ENCODE results near the gene FAM149A. TPM values are rescaled to one million over a fixed set of nuclear protein-coding genes. Genes with fewer than 3 reads are reported as not detected.

FAM149A gene
- 1.3 and 2.4 TPM in 2 replicates for total RNA-seq

DNA sequence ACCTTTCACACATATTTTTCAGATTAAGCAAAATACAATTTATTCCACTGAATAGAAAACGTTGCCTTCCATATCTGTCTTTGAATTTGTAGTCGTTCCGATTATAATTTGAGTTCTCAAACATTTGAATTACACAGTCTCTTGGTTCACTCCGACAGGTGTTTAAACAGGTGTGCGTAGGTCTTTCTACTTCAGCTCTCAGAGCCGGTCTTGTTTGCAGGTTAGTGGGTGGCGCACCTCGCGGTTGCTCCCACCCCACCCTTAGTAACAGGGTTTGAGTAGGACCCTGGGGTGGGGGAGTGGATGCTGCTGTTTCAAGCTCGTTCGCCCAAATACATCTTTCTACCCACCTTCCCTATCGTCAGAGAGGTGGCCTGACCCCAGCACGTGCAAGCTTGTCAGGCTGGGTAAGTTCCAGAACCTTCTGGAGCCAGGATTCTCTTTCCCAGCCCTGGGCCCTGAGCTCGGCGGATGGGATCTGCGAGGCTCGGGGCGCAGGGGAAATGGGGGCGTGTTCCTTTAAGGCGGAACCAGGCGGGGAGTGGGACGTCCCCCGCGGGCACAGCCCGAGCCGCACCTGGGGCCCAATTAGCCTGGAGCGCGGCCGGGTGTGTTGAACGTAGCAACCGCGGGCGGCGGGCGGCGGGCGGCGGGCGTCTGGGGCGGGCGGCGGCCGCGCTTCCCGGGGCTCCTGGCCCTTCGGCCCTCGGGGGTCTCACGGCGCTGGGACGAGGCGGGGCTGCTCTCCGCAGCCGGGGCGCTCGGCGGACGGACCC, at the start of gene FAM149A:
FAM149A (plus strand) TSS at position 591 of the 776 bp plus-strand sequence.

DNA sequence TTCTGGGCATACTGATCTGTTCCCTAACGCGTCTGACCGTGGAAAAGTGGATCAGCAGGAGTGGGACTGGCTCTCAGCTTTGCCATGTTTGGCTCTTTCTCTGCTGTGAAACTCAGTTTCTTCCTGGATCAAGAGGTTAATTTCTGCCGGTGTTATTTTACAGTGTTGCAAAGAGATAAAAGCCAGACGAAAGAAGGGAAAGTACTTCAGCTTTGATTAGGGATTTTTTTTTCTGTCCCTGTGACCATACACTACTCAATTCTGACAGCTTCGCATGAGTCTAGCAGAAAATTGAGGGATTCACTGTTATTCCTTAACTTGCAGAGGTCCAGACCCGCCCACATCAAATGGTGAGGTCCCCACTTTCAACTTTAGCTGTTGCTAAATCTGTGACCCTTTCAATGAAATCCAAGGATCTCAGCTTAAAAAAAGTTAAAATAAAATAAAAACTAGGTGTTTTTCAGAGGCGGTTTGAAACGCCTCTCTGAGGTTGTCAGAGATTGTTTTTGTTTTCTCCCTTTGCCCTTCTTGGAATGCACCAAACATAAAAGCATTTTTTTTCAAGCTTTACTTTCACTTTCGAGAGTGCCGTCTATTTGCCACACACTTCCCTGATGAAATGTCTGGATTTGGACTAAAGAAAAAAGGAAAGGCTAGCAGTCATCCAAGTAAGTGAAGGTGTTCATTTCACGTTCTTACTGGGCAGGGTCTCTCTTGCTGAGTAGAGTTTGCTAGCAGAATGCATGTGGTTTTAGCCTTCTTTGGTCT, 35.7 kb upstream of the FAM149A start, which contains the start of gene TLR3:
TLR3 (plus strand) TSS at position 576 of the 768 bp plus-strand sequence. CDS start 7,464 bp downstream, outside the sequence.

DNA sequence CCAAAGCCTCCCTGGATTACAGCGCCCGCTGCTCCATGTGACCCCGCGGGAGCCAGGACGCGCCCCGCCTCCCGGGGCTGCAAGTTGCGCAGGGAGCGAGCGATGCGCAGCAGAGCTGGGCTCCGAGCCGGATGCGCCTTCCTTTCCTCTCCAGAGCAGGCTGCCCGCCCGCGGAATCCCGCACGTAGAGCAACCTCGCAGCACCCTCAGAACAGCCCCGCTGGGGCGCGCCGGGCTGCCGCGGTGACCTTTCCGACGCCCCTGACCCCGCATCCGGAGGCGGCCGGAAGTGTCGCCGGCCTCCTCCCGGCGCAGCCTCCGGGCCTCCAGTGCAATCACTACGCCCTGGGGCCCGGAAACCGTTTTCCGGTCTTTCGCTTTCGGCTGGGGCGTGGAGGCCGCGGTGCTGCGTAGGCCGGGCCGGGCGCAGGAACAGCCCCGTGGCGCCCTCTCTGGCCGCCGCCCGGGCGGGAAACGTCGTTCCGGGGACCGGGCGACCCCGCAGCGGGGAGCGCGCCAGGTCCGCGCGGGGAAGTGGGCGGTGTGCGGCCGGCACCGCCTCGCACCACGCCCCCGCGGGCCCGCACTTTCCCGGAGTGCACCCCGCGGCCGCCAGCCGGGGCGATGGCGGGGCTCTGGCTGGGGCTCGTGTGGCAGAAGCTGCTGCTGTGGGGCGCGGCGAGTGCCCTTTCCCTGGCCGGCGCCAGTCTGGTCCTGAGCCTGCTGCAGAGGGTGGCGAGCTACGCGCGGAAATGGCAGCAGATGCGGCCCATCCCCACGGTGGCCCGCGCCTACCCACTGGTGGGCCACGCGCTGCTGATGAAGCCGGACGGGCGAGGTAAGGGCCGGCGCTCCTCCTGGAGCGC, 86.9 kb downstream of the FAM149A start, which contains the start of gene CYP4V2:
CYP4V2 (plus strand) TSS at position 368 of the 866 bp plus-strand sequence; CDS start at position 625, 257 bp downstream.

Other genes with a start within 250 kb of the FAM149A start
- 2.4 and 3.3 TPM in 2 replicates for gene TLR3, start 35.5 kb upstream of the FAM149A start, total RNA-seq
- 4.4 and 4.6 TPM in 2 replicates for gene CYP4V2, start 86.9 kb downstream of the FAM149A start, total RNA-seq
- not detected in 2 replicates for gene KLKB1, start 122.8 kb downstream of the FAM149A start, total RNA-seq
- not detected in 2 replicates for gene F11, start 161.5 kb downstream of the FAM149A start, total RNA-seq

Measured in airway epithelial cell (primary cell).